Astrocyte (in vitro differentiated cells and primary cell): ENCODE measurements around the gene EXD3. TPM values are rescaled to one million over a fixed set of nuclear protein-coding genes. Genes with fewer than 3 reads are reported as not detected.

ENCODE experiments used
- DNase-seq: peaks from one replicate; pipeline ENCODE4 v3.0.0-alpha.2; 2010; ENCODE audit warnings: low read depth
- FAIRE-seq: peaks from 2 replicates; lab custom pipeline; 2011; peaks lifted over from hg19 to GRCh38; lab: Jason Lieb, UNC
- H2AFZ ChIP-seq: 2 replicates; pipeline ENCODE4 v1.6.0; 2012; ENCODE audit warnings: low read depth, low read length, inconsistent platforms
- H3K27ac ChIP-seq: 2 replicates; pipeline ENCODE4 v1.5.1; 2011; ENCODE audit warnings: low read depth, low read length, inconsistent platforms
- H3K27me3 ChIP-seq: 2 replicates; pipeline ENCODE4 v1.6.0; 2011; ENCODE audit warnings: low read length, inconsistent platforms; ENCODE audit not compliant: insufficient read depth
- H3K36me3 ChIP-seq: 2 replicates; pipeline ENCODE4 v1.5.1; 2011; ENCODE audit warnings: low read length, inconsistent platforms; ENCODE audit not compliant: insufficient read depth
- H3K4me1 ChIP-seq: 2 replicates; pipeline ENCODE4 v1.5.1; 2011; ENCODE audit warnings: low read length, inconsistent platforms; ENCODE audit not compliant: insufficient read depth
- H3K4me2 ChIP-seq: 2 replicates; pipeline ENCODE4 v1.6.0; 2012; ENCODE audit warnings: low read length, inconsistent platforms
- H3K4me3 ChIP-seq: 2 replicates; pipeline ENCODE4 v1.5.1; 2011; ENCODE audit warnings: low read depth, mild to moderate bottlenecking, low read length, inconsistent platforms; ENCODE audit not compliant: insufficient read depth
- H3K79me2 ChIP-seq: 2 replicates; pipeline ENCODE4 v1.6.0; 2012; ENCODE audit warnings: mild to moderate bottlenecking, low read length, inconsistent platforms; ENCODE audit not compliant: insufficient read depth
- H3K9ac ChIP-seq: 2 replicates; pipeline ENCODE4 v1.6.0; 2012; ENCODE audit warnings: mild to moderate bottlenecking, low read length, inconsistent platforms
- H3K9me3 ChIP-seq: 2 replicates; pipeline ENCODE4 v1.5.1; 2012; ENCODE audit warnings: low read depth, mild to moderate bottlenecking, low read length, inconsistent platforms; ENCODE audit not compliant: insufficient read depth
- H4K20me1 ChIP-seq: 2 replicates; pipeline ENCODE4 v1.6.0; 2012; ENCODE audit warnings: low read length, inconsistent platforms; ENCODE audit not compliant: insufficient read depth
- H3K27ac Mint-ChIP-seq: one replicate; pipeline ENCODE4 v1.8.0; 2021; ENCODE audit warnings: mild to moderate bottlenecking, mixed read lengths; ENCODE audit not compliant: unreplicated experiment
- H3K27me3 Mint-ChIP-seq: one replicate; pipeline ENCODE4 v1.8.0; 2021; ENCODE audit warnings: low read depth, mixed read lengths; ENCODE audit not compliant: unreplicated experiment
- H3K36me3 Mint-ChIP-seq: one replicate; pipeline ENCODE4 v1.8.0; 2021; ENCODE audit warnings: low read depth, mixed read lengths; ENCODE audit not compliant: unreplicated experiment
- H3K4me1 Mint-ChIP-seq: one replicate; pipeline ENCODE4 v1.8.0; 2021; ENCODE audit warnings: low read depth, mixed read lengths; ENCODE audit not compliant: unreplicated experiment
- H3K4me3 Mint-ChIP-seq: one replicate; pipeline ENCODE4 v1.8.0; 2021; ENCODE audit warnings: mild to moderate bottlenecking, moderate library complexity, mixed read lengths; ENCODE audit not compliant: unreplicated experiment
- H3K9me3 Mint-ChIP-seq: one replicate; pipeline ENCODE4 v1.8.0; 2021; ENCODE audit warnings: mild to moderate bottlenecking, mixed read lengths; ENCODE audit not compliant: unreplicated experiment
- CTCF ChIP-seq: IDR thresholded peaks from 2 replicates; pipeline ENCODE4 v1.5.1; 2011; ENCODE audit warnings: low read depth, mild to moderate bottlenecking, inconsistent platforms, low read length, moderate library complexity; ENCODE audit not compliant: insufficient read depth
- EZH2 ChIP-seq: IDR thresholded peaks from 2 replicates; pipeline ENCODE4 v1.6.1; 2012; ENCODE audit warnings: mild to moderate bottlenecking, low read length, inconsistent platforms; ENCODE audit not compliant: insufficient read depth
- total RNA-seq: library from RNA; stranded (reverse); gene quantifications from 2 replicates; pipeline ENCODE4 v1.2.1, GENCODE V29; 2021

Gene EXD3
- total RNA-seq, 1 donor from 2014 or later = 8.5 TPM

GRCh38 chr9:137464291-137464999, 41.5 kb upstream of the EXD3 start:
- no peak overlapping the region for H3K4me2 ChIP-seq
- Mint-ChIP-seq H3K36me3 (peaks cover 3% of the 10 kb centered on the region), H3K27ac (no peak overlapping the region), H3K4me3 (no peak overlapping the region), H3K9me3 (no peaks in the 10 kb centered on the region), H3K27me3 (peaks cover 8% of the 10 kb centered on the region), H3K4me1 (no peaks in the 10 kb centered on the region)
- peaks cover 3% of the 10 kb centered on the region for H3K4me1 ChIP-seq
- TF ChIP-seq EZH2 = no peak
- TF ChIP-seq CTCF = no peak
- no peaks in the 10 kb centered on the region for H4K20me1 ChIP-seq
- H3K4me3 ChIP-seq = no peak overlapping the region
- H3K79me2 ChIP-seq = no peaks in the 10 kb centered on the region
- H3K36me3 ChIP-seq = no peaks in the 10 kb centered on the region
- H3K9me3 ChIP-seq = no peaks in the 10 kb centered on the region
- peaks cover 3% of the 10 kb centered on the region for H3K27me3 ChIP-seq
- H3K9ac ChIP-seq = no peak overlapping the region
- DNase-seq (no peak), FAIRE-seq (no peak)
- H2AFZ ChIP-seq = no peak overlapping the region
- H3K27ac ChIP-seq = no peak overlapping the region

GRCh38 chr9:137463931-137464290, 40.9 kb upstream of the EXD3 start:
- Histone ChIP-seq H3K9me3 (no peaks in the 10 kb centered on the region), H3K4me1 (peaks cover 5% of the 10 kb centered on the region), H3K27ac (no peak overlapping the region), H2AFZ (no peak overlapping the region), H4K20me1 (no peaks in the 10 kb centered on the region), H3K27me3 (peaks cover 1% of the 10 kb centered on the region), H3K36me3 (no peaks in the 10 kb centered on the region), H3K9ac (no peak overlapping the region), H3K4me2 (no peak overlapping the region), H3K79me2 (no peaks in the 10 kb centered on the region), H3K4me3 (no peak overlapping the region)
- TF ChIP-seq EZH2 (no peak), CTCF (no peak)
- Mint-ChIP-seq H3K9me3 (no peaks in the 10 kb centered on the region), H3K27me3 (peaks cover 8% of the 10 kb centered on the region), H3K27ac (no peak overlapping the region), H3K4me1 (no peaks in the 10 kb centered on the region), H3K36me3 (peaks cover 3% of the 10 kb centered on the region), H3K4me3 (no peak overlapping the region)
- FAIRE-seq = no peak
- no peak for DNase-seq
